H1 (cell line): Measurements from ENCODE around the gene TRPT1. TPM values are rescaled to one million over a fixed set of nuclear protein-coding genes. Genes with fewer than 3 reads are reported as not detected.
A peak's percentile ranks its signal among the peaks of the same experiment; 100 is the strongest.

Source experiments
- CTCF ChIA-PET: fragments of 300-600 bp; sonication (Branson Sonifier 250); formaldehyde crosslinking; loops from one replicate; lab custom pipeline; 2021; ENCODE audit not compliant: partially characterized antibody; lab: Charles Lee
- POLR2A ChIA-PET: fragments of 300-600 bp; sonication (Branson Sonifier 250); formaldehyde crosslinking; loops from one replicate; lab custom pipeline; 2021; ENCODE audit warnings: inconsistent platforms; ENCODE audit not compliant: partially characterized antibody; lab: Charles Lee
- DNase-seq, 2 experiments: peaks; one replicate each; pipeline versions ENCODE4 v3.0.0 to v3.0.0-alpha.2; 2010 to 2022; ENCODE audit warnings: low spot score in 2 of 2, low read depth in 1 of 2, mixed read lengths in 1 of 2
- FAIRE-seq: peaks from 2 replicates; lab custom pipeline; 2011; peaks lifted over from hg19 to GRCh38; lab: Jason Lieb, UNC
- H2AFZ ChIP-seq: 2 replicates; pipeline ENCODE4 v1.8.1; 2012; ENCODE audit warnings: low read length, inconsistent platforms
- H2AK5ac ChIP-seq: 2 replicates; pipeline ENCODE4 v1.6.1; 2013; ENCODE audit warnings: low read depth, low read length
- H2BK120ac ChIP-seq: replicated peaks from 2 replicates; pipeline ENCODE3; 2013; ENCODE audit warnings: low read depth, low read length, inconsistent platforms
- H2BK12ac ChIP-seq: 2 replicates; pipeline ENCODE4 v1.6.1; 2013; ENCODE audit warnings: low read depth, low read length
- H2BK15ac ChIP-seq: 2 replicates; pipeline ENCODE4 v1.6.1; 2013; ENCODE audit warnings: low read length
- H2BK20ac ChIP-seq: 2 replicates; pipeline ENCODE4 v1.6.1; 2013; ENCODE audit warnings: low read length
- H2BK5ac ChIP-seq: 2 replicates; pipeline ENCODE4 v1.6.1; 2013; ENCODE audit warnings: low read depth, low read length
- H3K14ac ChIP-seq: 2 replicates; pipeline ENCODE4 v1.6.1; 2013; ENCODE audit warnings: inconsistent platforms; ENCODE audit not compliant: insufficient read length
- H3K18ac ChIP-seq: 2 replicates; pipeline ENCODE4 v1.6.1; 2013; ENCODE audit warnings: low read length; ENCODE audit errors: extremely low read depth
- H3K23ac ChIP-seq: 2 replicates; pipeline ENCODE4 v1.6.1; 2013; ENCODE audit warnings: inconsistent platforms; ENCODE audit not compliant: insufficient read length
- H3K23me2 ChIP-seq: 2 replicates; pipeline ENCODE4 v1.6.1; 2013; ENCODE audit warnings: low read depth, low read length
- H3K27ac ChIP-seq: 2 replicates; pipeline ENCODE4 v1.6.1; 2011; ENCODE audit warnings: low read depth, low read length, inconsistent platforms
- H3K27me3 ChIP-seq, 4 experiments: replicated peaks in 1 of 4; 1 replicate in 1 of 4; 2 replicates in 3 of 4; pipeline versions ENCODE4 v1.6.1 to v1.8.1; 2011 to 2013; ENCODE audit warnings: low read length in 3 of 4, mild to moderate bottlenecking in 3 of 4, inconsistent platforms in 2 of 4, mixed read lengths in 2 of 4, moderate library complexity in 1 of 4; ENCODE audit not compliant: control insufficient read depth in 3 of 4, insufficient read depth in 3 of 4; ENCODE audit errors: extremely low read depth in 1 of 4
- H3K36me3 ChIP-seq, 4 experiments: 2 replicates each; pipeline versions ENCODE4 v1.6.1 to v1.8.1; 2011 to 2013; ENCODE audit warnings: mild to moderate bottlenecking in 4 of 4, low read length in 3 of 4, moderate library complexity in 2 of 4, control low read depth in 1 of 4, inconsistent platforms in 1 of 4; ENCODE audit not compliant: insufficient read depth in 4 of 4, control insufficient read depth in 2 of 4
- H3K4ac ChIP-seq: replicated peaks from 2 replicates; pipeline ENCODE3; 2013; ENCODE audit warnings: low read length, low read depth, mixed read lengths, inconsistent platforms; ENCODE audit not compliant: insufficient read length
- H3K4me1 ChIP-seq, 4 experiments: replicated peaks in 1 of 4; 1 replicate in 1 of 4; 2 replicates in 3 of 4; pipeline versions ENCODE4 v1.6.1 to v1.8.1; 2011 to 2013; ENCODE audit warnings: low read length in 3 of 4, inconsistent platforms in 2 of 4, mixed read lengths in 1 of 4; ENCODE audit not compliant: insufficient read depth in 4 of 4, control insufficient read depth in 3 of 4
- H3K4me2 ChIP-seq, 2 experiments: 2 replicates each; pipeline versions ENCODE4 v1.6.1 to v1.8.1; 2011 to 2013; ENCODE audit warnings: low read depth in 2 of 2, low read length in 2 of 2, control low read depth in 1 of 2, inconsistent platforms in 1 of 2, mild to moderate bottlenecking in 1 of 2; ENCODE audit not compliant: insufficient read depth in 1 of 2
- H3K4me3 ChIP-seq, 4 experiments: fragments of 200-600, 300-600 bp in 1 of 4; sonication (generic), shearing (Covaris generic), sonication (Bioruptor Twin) in 1 of 4; 2 replicates each; pipeline versions ENCODE4 v1.5.1 to v1.8.1; 2011 to 2016; ENCODE audit warnings: low read length in 4 of 4, low read depth in 3 of 4, control low read depth in 2 of 4, inconsistent platforms in 2 of 4, mild to moderate bottlenecking in 2 of 4, mixed read lengths in 1 of 4, moderate library complexity in 1 of 4; ENCODE audit not compliant: insufficient read depth in 2 of 4; ENCODE audit errors: extremely low read depth in 1 of 4
- H3K56ac ChIP-seq: replicated peaks from 2 replicates; pipeline ENCODE3; 2013; ENCODE audit warnings: low read depth, mild to moderate bottlenecking, mixed read lengths, low read length, inconsistent platforms; ENCODE audit not compliant: insufficient read length
- H3K79me1 ChIP-seq: 2 replicates; pipeline ENCODE4 v1.6.1; 2013; ENCODE audit warnings: low read depth, low read length, control low read depth
- H3K79me2 ChIP-seq, 2 experiments: 2 replicates each; pipeline versions ENCODE4 v1.6.1 to v1.8.1; 2012 to 2013; ENCODE audit warnings: low read length in 2 of 2, mild to moderate bottlenecking in 2 of 2, inconsistent platforms in 1 of 2; ENCODE audit not compliant: insufficient read depth in 2 of 2, control insufficient read depth in 1 of 2
- H3K9ac ChIP-seq, 4 experiments: replicated peaks in 1 of 4; 1 replicate in 1 of 4; 2 replicates in 3 of 4; pipeline versions ENCODE4 v1.6.1 to v1.8.1; 2011 to 2013; ENCODE audit warnings: low read depth in 3 of 4, low read length in 3 of 4, control low read depth in 2 of 4, mild to moderate bottlenecking in 2 of 4, moderate library complexity in 2 of 4, inconsistent platforms in 1 of 4; ENCODE audit errors: extremely low read depth in 1 of 4
- H3K9me3 ChIP-seq, 2 experiments: 2 replicates each; pipeline versions ENCODE4 v1.6.1 to v1.8.1; 2012 to 2013; ENCODE audit warnings: mild to moderate bottlenecking in 2 of 2, moderate library complexity in 2 of 2, control low read depth in 1 of 2, inconsistent platforms in 1 of 2, low read depth in 1 of 2, low read length in 1 of 2, mixed read lengths in 1 of 2; ENCODE audit not compliant: insufficient read depth in 2 of 2
- H4K20me1 ChIP-seq, 2 experiments: replicated peaks in 1 of 2; 2 replicates each; pipeline versions ENCODE3 to v1.8.1; 2011 to 2013; ENCODE audit warnings: inconsistent platforms in 2 of 2, low read length in 2 of 2, mild to moderate bottlenecking in 1 of 2; ENCODE audit not compliant: insufficient read depth in 2 of 2, control insufficient read depth in 1 of 2
- H4K5ac ChIP-seq: 2 replicates; pipeline ENCODE4 v1.6.1; 2013; ENCODE audit warnings: low read length, low read depth, mixed read lengths, inconsistent platforms; ENCODE audit not compliant: insufficient read length
- H4K8ac ChIP-seq: 2 replicates; pipeline ENCODE4 v1.8.0; 2013; ENCODE audit warnings: mild to moderate bottlenecking, moderate library complexity, low read length, inconsistent platforms; ENCODE audit not compliant: insufficient read depth; ENCODE audit errors: extremely low read depth
- H4K91ac ChIP-seq: replicated peaks from 2 replicates; pipeline ENCODE3; 2013; ENCODE audit warnings: low read length, mixed read lengths, inconsistent platforms; ENCODE audit not compliant: insufficient read length
- BRCA1 ChIP-seq: IDR thresholded peaks from 2 replicates; pipeline ENCODE4 v1.6.1; 2012; ENCODE audit warnings: low read depth, low read length, improper control_type of control experiment
- HDAC2 ChIP-seq, 2 experiments: fragments of 300-600 bp in 1 of 2; sonication (generic) in 1 of 2; IDR thresholded peaks; 2 replicates each; pipeline ENCODE4 v1.6.1; 2011 to 2012; ENCODE audit warnings: low read depth in 2 of 2, low read length in 2 of 2, mild to moderate bottlenecking in 2 of 2, moderate library complexity in 2 of 2, borderline replicate concordance in 1 of 2, inconsistent platforms in 1 of 2
- SIN3A ChIP-seq, 2 experiments: IDR thresholded peaks in 1 of 2; conservative IDR thresholded peaks in 1 of 2; 2 replicates each; pipeline ENCODE4 v1.6.1; 2011 to 2012; ENCODE audit warnings: low read length in 2 of 2, improper control_type of control experiment in 1 of 2, low read depth in 1 of 2, mild to moderate bottlenecking in 1 of 2
- SIX5 ChIP-seq: IDR thresholded peaks from 2 replicates; pipeline ENCODE4 v1.6.1; 2011; ENCODE audit warnings: mild to moderate bottlenecking, low read depth, low read length
- SP1 ChIP-seq: IDR thresholded peaks from 2 replicates; pipeline ENCODE4 v1.6.1; 2011; ENCODE audit warnings: low read depth, low read length
- TAF1 ChIP-seq: IDR thresholded peaks from 2 replicates; pipeline ENCODE4 v1.6.1; 2011; ENCODE audit warnings: mild to moderate bottlenecking, low read depth, low read length
- TCF12 ChIP-seq: IDR thresholded peaks from 2 replicates; pipeline ENCODE4 v1.6.1; 2011; ENCODE audit warnings: low read depth, mild to moderate bottlenecking, low read length
- TEAD4 ChIP-seq: IDR thresholded peaks from 2 replicates; pipeline ENCODE4 v1.6.1; 2012; ENCODE audit warnings: low read depth, low read length, inconsistent platforms, mixed read lengths
- YY1 ChIP-seq: IDR thresholded peaks from 2 replicates; pipeline ENCODE4 v1.6.1; 2011; ENCODE audit warnings: low read depth, mild to moderate bottlenecking, low read length
- WGBS, 2 experiments: shearing (Covaris generic) in 1 of 2; methylation state at CpG; one replicate each; pipeline versions ENCODE4 v1.1.6 to v1.1.7; 2013 to 2015; ENCODE audit warnings: low lambda C conversion rate in 2 of 2, mixed read lengths in 2 of 2, inconsistent platforms in 1 of 2, low coverage in 1 of 2, missing lambda C conversion rate in 1 of 2; ENCODE audit not compliant: insufficient replicate concordance in 2 of 2, insufficient coverage in 1 of 2, insufficient read length in 1 of 2; ENCODE audit errors: extremely low coverage in 1 of 2, missing lambda C conversion rate in 1 of 2; 5-methylcytosine and 5-hydroxymethylcytosine counted together
- polyA plus RNA-seq, 7 experiments: library from polyadenylated mRNA; depleted of rRNA in 3 of 7; stranded (reverse) in 5 of 7; unstranded in 2 of 7; fragments of >200 nt in 5 of 7; fragments of 200-250 nt in 2 of 7; gene quantifications; 1 replicate in 5 of 7; 2 replicates in 1 of 7; 4 replicates in 1 of 7; pipeline versions ENCODE4 v1.2.1 to v1.2.3, GENCODE V29; 2011 to 2013; ENCODE audit warnings: missing spikeins in 2 of 7, mixed read lengths in 2 of 7
- total RNA-seq: library from RNA; stranded (reverse); fragmentation: NEBNext Ultra II Directional; extraction: Animal tissue kit (Norgen Biotek cat#: 25700); gene quantifications from 2 replicates; pipeline ENCODE4 v1.2.1, GENCODE V29; 2021
- TF ChIP-seq, protein P1 (sequence below): IDR thresholded peaks from 2 replicates; pipeline ENCODE4 v1.6.1; 2012; ENCODE audit warnings: inconsistent platforms

TRPT1 gene
- total and polyA plus RNA-seq, 2 of the 8 experiments (the other 6 are each of a cell fraction or from before 2014, with no cell fraction given): 34.5 to 74.6 TPM

GRCh38 chr11:64246871-64247728 lies 21.1 kb upstream of the TRPT1 start, which contains the start of gene PPP1R14B:
Gene PPP1R14B (minus strand): TSS chr11:64246943. CDS start chr11:64246673, 270 bp downstream.
- FAIRE-seq: no peak
- Histone ChIP-seq H3K27ac (peak within 1 kb of the TSS; percentile 61), H2BK20ac (0 out of 2 replicates have a peak within 1 kb of the TSS, but pooled peaks have one; percentile 21), H2AFZ (no peak within 1 kb of the TSS), H3K9ac (peak within 1 kb of the TSS; percentile 66 to 74 (median 71)), H4K5ac (peak within 1 kb of the TSS; percentile 70), H2BK12ac (peak within 1 kb of the TSS; percentile 94; the same call in 1 of the 2 replicates), H3K9me3 (no peaks in the 10 kb centered on the region), H2BK120ac (peak within 1 kb of the TSS; percentile 18), H3K23ac (no peak within 1 kb of the TSS), H3K79me2 (peaks cover 6 to 26% of the 10 kb centered on the region in 2 experiments; a peak in 3 of 4 replicates), H3K23me2 (peaks cover 20% of the 10 kb centered on the region), H2BK5ac (peak within 1 kb of the TSS; percentile 99), H3K79me1 (peaks cover 6% of the 10 kb centered on the region), H4K8ac (peak within 1 kb of the TSS; percentile 87), H2BK15ac (peak within 1 kb of the TSS; percentile 95; the same call in 1 of the 2 replicates), H3K56ac (peak within 1 kb of the TSS; percentile 95), H3K4me1 (peaks cover 0 to 48% (median 35%) of the 10 kb centered on the region in 4 experiments; a peak in 6 of 7 replicates), H3K14ac (no peak within 1 kb of the TSS), H3K4me3 (peak within 1 kb of the TSS; percentile 56 to 99 (median 90)), H3K18ac (peak within 1 kb of the TSS; percentile 86), H3K4me2 (peak within 1 kb of the TSS; percentile 73 to 99), H4K91ac (peak within 1 kb of the TSS; percentile 79), H4K20me1 (peaks cover 0 to 16% of the 10 kb centered on the region in 2 experiments), H2AK5ac (peak within 1 kb of the TSS; percentile 84; the same call in 1 of the 2 replicates), H3K27me3 (no peaks in the 10 kb centered on the region), H3K36me3 (peaks cover 0 to 17% (median 4%) of the 10 kb centered on the region in 4 experiments; a peak in 4 of 8 replicates), H3K4ac (peak within 1 kb of the TSS; percentile 73)
- CTCF ChIA-PET: interaction anchor here (1.1 to 10.0 kb wide), 9 partner anchors 9 to 94 kb away, joined by 3 to 102 read pairs (median 5); partner anchors contain the start of genes CATSPERZ, ESRRA, NUDT22 and TRPT1
- POLR2A ChIA-PET: interaction anchor here (0.6 to 13.1 kb wide), 16 partner anchors 8 to 367 kb away, joined by 3 to 352 read pairs (median 10); partner anchors contain the start of genes BAD, DNAJC4, ESRRA and FERMT3
- WGBS, 2 experiments: 3% methylated on average over 40 of the region's 74 CpGs; no CpG with 5 or more reads in 1 of the 2 experiments
- peak in 1 of 2 experiments; percentile 94 for DNase-seq
- TF ChIP-seq TEAD4: no peak
- peak; percentile 98 for TF ChIP-seq YY1
- TF ChIP-seq TAF1: peak; percentile 45
- no peak for TF ChIP-seq TCF12
- TF ChIP-seq, protein P1, sequence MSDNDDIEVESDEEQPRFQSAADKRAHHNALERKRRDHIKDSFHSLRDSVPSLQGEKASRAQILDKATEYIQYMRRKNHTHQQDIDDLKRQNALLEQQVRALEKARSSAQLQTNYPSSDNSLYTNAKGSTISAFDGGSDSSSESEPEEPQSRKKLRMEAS: peak; percentile 75
- TF ChIP-seq SIX5: peak; percentile 57
- peak in 1 of 2 experiments; percentile 92; a peak in 2 of 4 replicates for TF ChIP-seq SIN3A (conservative IDR thresholded peaks at IDR 0.05 in 1 of 2, IDR thresholded peaks at IDR 0.05 in 1 of 2; ENCODE audit: low read depth in 1 of 2, low read length in 2 of 2)
- TF ChIP-seq BRCA1: no peak
- TF ChIP-seq SP1: peak; percentile 41; the same call in 1 of the 2 replicates
- peak; percentile 38 to 66; a peak in 2 of 4 replicates for TF ChIP-seq HDAC2 (IDR thresholded peaks at IDR 0.05; ENCODE audit: borderline replicate concordance in 1 of 2, low read depth in 2 of 2, low read length in 2 of 2)
